ENCODE results near the gene CCDC57.

DNA sequence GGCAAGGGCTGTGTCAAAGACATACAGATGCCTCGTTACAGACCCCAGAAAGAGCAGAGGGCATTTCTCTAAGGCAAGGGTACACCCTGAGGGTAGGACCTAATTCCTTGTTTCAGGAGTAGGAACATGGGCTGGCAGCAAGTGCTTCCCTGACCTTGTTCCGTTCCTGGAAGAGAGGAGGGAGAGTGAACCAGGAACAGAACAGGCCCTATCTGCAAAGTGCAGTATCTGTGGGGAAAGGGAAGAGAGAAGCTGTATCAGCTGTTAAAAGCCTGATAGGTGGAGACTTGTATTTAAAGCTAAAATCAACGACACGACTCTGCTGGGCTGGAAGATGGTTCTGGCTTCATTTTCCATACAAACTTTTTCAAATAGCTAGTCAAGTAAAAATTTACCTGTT is 88.5 kb downstream of the CCDC57 start:
- TF ChIP-seq, protein P1, sequence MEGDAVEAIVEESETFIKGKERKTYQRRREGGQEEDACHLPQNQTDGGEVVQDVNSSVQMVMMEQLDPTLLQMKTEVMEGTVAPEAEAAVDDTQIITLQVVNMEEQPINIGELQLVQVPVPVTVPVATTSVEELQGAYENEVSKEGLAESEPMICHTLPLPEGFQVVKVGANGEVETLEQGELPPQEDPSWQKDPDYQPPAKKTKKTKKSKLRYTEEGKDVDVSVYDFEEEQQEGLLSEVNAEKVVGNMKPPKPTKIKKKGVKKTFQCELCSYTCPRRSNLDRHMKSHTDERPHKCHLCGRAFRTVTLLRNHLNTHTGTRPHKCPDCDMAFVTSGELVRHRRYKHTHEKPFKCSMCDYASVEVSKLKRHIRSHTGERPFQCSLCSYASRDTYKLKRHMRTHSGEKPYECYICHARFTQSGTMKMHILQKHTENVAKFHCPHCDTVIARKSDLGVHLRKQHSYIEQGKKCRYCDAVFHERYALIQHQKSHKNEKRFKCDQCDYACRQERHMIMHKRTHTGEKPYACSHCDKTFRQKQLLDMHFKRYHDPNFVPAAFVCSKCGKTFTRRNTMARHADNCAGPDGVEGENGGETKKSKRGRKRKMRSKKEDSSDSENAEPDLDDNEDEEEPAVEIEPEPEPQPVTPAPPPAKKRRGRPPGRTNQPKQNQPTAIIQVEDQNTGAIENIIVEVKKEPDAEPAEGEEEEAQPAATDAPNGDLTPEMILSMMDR (IDR thresholded peaks at IDR 0.05; ENCODE audit: low read depth, low read length, missing input control): no peak
- TF ChIP-seq FOXA1 (IDR thresholded peaks at IDR 0.05) (no peak), SP1 (IDR thresholded peaks at IDR 0.05) (no peak), TAF1 (conservative IDR thresholded peaks at IDR 0.05) (no peak), YY1 (IDR thresholded peaks at IDR 0.05) (no peak), EGR1 (IDR thresholded peaks at IDR 0.05; ENCODE audit: low read depth in 2 of 2) (no peak), RAD21 (IDR thresholded peaks at IDR 0.05) (no peak), JUND (IDR thresholded peaks at IDR 0.05) (no peak)
- TF ChIP-seq, protein P2, sequence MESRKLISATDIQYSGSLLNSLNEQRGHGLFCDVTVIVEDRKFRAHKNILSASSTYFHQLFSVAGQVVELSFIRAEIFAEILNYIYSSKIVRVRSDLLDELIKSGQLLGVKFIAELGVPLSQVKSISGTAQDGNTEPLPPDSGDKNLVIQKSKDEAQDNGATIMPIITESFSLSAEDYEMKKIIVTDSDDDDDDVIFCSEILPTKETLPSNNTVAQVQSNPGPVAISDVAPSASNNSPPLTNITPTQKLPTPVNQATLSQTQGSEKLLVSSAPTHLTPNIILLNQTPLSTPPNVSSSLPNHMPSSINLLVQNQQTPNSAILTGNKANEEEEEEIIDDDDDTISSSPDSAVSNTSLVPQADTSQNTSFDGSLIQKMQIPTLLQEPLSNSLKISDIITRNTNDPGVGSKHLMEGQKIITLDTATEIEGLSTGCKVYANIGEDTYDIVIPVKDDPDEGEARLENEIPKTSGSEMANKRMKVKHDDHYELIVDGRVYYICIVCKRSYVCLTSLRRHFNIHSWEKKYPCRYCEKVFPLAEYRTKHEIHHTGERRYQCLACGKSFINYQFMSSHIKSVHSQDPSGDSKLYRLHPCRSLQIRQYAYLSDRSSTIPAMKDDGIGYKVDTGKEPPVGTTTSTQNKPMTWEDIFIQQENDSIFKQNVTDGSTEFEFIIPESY (IDR thresholded peaks at IDR 0.05): no peak
- TF ChIP-seq, protein P3, sequence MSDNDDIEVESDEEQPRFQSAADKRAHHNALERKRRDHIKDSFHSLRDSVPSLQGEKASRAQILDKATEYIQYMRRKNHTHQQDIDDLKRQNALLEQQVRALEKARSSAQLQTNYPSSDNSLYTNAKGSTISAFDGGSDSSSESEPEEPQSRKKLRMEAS (IDR thresholded peaks at IDR 0.05): no peak
- TF ChIP-seq, protein P4, sequence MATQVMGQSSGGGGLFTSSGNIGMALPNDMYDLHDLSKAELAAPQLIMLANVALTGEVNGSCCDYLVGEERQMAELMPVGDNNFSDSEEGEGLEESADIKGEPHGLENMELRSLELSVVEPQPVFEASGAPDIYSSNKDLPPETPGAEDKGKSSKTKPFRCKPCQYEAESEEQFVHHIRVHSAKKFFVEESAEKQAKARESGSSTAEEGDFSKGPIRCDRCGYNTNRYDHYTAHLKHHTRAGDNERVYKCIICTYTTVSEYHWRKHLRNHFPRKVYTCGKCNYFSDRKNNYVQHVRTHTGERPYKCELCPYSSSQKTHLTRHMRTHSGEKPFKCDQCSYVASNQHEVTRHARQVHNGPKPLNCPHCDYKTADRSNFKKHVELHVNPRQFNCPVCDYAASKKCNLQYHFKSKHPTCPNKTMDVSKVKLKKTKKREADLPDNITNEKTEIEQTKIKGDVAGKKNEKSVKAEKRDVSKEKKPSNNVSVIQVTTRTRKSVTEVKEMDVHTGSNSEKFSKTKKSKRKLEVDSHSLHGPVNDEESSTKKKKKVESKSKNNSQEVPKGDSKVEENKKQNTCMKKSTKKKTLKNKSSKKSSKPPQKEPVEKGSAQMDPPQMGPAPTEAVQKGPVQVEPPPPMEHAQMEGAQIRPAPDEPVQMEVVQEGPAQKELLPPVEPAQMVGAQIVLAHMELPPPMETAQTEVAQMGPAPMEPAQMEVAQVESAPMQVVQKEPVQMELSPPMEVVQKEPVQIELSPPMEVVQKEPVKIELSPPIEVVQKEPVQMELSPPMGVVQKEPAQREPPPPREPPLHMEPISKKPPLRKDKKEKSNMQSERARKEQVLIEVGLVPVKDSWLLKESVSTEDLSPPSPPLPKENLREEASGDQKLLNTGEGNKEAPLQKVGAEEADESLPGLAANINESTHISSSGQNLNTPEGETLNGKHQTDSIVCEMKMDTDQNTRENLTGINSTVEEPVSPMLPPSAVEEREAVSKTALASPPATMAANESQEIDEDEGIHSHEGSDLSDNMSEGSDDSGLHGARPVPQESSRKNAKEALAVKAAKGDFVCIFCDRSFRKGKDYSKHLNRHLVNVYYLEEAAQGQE (IDR thresholded peaks at IDR 0.05): no peak

Data from liver (tissue), 3 donors.